Measurements from ENCODE around the gene ADARB2. TPM values are rescaled to one million over a fixed set of nuclear protein-coding genes. Genes with fewer than 3 reads are reported as not detected.

Gene ADARB2
- total RNA-seq, 4 donors from 2014 or later, result 8.4 to 23.2 (median 19.6) TPM

DNA sequence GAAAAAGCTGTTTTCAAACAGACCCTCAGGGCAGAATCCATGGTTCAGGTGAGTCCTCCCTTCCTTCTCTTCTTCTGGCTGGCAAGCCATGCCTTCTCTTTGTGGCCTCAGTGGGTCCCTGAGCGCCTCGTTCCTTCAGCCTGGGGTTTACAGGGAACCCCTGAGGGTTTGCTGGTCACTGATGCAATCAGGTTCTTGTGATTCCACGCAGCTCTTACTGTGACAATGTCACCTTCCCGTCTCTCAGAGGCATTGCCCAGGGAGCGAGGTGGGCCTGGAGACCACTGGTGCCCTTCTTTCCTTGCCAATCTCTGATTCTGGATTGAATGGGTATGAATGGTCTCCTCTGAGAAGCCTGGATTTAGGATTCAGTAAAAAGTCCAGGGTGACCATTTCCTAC is 132.2 kb downstream of the ADARB2 start:
- WGBS, 2 donors, result 88 to 90% methylated on average over 5 of the region's 5 CpGs
- peaks cover 0 to 16% (median 3%) of the 10 kb centered on the region in 4 donors for H3K4me1 ChIP-seq
- peaks cover 0 to 13% of the 10 kb centered on the region in 2 donors for H3K27me3 ChIP-seq
- no peak for DNase-seq (ENCODE audit: low spot score in 2 of 2)
- no peak overlapping the region for H3K4me3 ChIP-seq
- H3K36me3 ChIP-seq, result no peaks in the 10 kb centered on the region
- H3K27ac ChIP-seq, result no peak overlapping the region
- no peak for TF ChIP-seq POLR2A (IDR thresholded peaks at IDR 0.05)
- TF ChIP-seq CTCF (IDR thresholded peaks at IDR 0.05), result no peak
- TF ChIP-seq EP300 (IDR thresholded peaks at IDR 0.05), result no peak
- no peaks in the 10 kb centered on the region for H3K9me3 ChIP-seq

DNA sequence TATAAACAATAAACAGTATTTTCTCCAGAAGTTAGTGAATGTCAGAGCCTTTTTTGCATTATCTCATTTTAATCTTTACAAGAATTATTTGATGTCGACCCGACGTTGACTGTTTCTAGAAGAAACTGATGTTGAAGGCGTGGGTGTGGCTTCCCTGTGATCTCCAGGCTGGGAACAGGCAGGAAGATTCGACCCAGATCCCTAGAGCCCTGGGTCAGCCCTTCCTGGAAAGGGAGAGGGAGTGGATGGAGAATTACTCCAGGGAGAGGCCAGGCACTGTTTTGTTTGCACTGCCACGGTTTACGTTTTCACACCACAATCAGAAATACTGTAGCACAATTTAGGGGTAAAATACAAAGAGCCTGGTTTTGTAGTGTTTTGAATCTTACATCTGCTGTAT is 133.1 kb downstream of the ADARB2 start:
- Histone ChIP-seq H3K27ac (no peak overlapping the region), H3K9me3 (no peaks in the 10 kb centered on the region), H3K36me3 (no peaks in the 10 kb centered on the region), H3K4me3 (no peak overlapping the region), H3K27me3 (peaks cover 0 to 5% of the 10 kb centered on the region in 2 donors), H3K4me1 (peaks cover 0 to 13% (median 2%) of the 10 kb centered on the region in 4 donors)
- TF ChIP-seq EP300 (IDR thresholded peaks at IDR 0.05) (no peak), CTCF (IDR thresholded peaks at IDR 0.05) (no peak), POLR2A (IDR thresholded peaks at IDR 0.05) (no peak)
- no peak for DNase-seq (ENCODE audit: low spot score in 2 of 2)
- 26 to 32% methylated on average over 7 of the region's 7 CpGs for WGBS, 2 donors

GRCh38 chr10:1603181-1603580 is 134.1 kb downstream of the ADARB2 start:
- Histone ChIP-seq H3K4me3 (no peak overlapping the region), H3K27ac (no peak overlapping the region), H3K27me3 (peaks cover 0 to 5% of the 10 kb centered on the region in 2 donors), H3K36me3 (no peaks in the 10 kb centered on the region), H3K9me3 (no peaks in the 10 kb centered on the region), H3K4me1 (peaks cover 0 to 2% (median 0%) of the 10 kb centered on the region in 4 donors)
- WGBS, 2 donors, result 85 to 87% methylated on average over 15 of the region's 15 CpGs
- TF ChIP-seq CTCF (IDR thresholded peaks at IDR 0.05) (no peak), EP300 (IDR thresholded peaks at IDR 0.05) (no peak), POLR2A (IDR thresholded peaks at IDR 0.05) (no peak)
- DNase-seq (ENCODE audit: low spot score in 2 of 2), result no peak

- TF ChIP-seq CTCF (IDR thresholded peaks at IDR 0.05) (no peak), EP300 (IDR thresholded peaks at IDR 0.05) (no peak), POLR2A (IDR thresholded peaks at IDR 0.05) (no peak)
- WGBS, 2 donors, result 79 to 81% methylated on average over 16 to 17 of the region's 17 CpGs
These were observed 135.3 kb downstream of the ADARB2 start for GRCh38 chr10:1602037-1602484.

DNA sequence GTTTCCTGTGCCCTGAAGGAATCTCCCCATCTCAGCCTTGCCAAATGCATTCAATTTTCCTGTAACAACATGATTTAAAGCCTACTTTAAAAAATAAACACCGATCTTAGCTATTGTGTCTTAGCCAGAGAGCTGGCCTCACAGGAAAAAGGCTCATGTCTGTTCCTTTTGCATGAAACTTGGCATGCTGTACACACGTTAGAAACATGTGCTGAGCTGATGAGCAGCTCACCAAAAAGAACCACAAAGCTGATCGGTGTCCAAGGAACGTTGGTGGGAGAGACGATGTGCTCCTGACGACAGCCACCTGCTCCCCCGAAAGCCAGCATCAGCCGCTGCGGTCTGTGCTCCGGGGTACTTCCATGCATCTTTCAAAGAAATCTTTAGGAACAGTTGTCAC is 135.9 kb downstream of the ADARB2 start:
- Histone ChIP-seq H3K27ac (no peak overlapping the region), H3K9me3 (no peaks in the 10 kb centered on the region), H3K27me3 (no peaks in the 10 kb centered on the region), H3K36me3 (no peaks in the 10 kb centered on the region), H3K4me3 (no peak overlapping the region), H3K4me1 (no peaks in the 10 kb centered on the region)
- WGBS, 2 donors, result 74 to 75% methylated on average over 10 of the region's 10 CpGs
- TF ChIP-seq EP300 (IDR thresholded peaks at IDR 0.05) (no peak), CTCF (IDR thresholded peaks at IDR 0.05) (no peak), POLR2A (IDR thresholded peaks at IDR 0.05) (no peak)
- DNase-seq (ENCODE audit: low spot score in 2 of 2), result no peak

More at GRCh38 chr10:1602037-1602484, 135.3 kb downstream of the ADARB2 start:
- Histone ChIP-seq H3K4me1 (no peaks in the 10 kb centered on the region), H3K4me3 (no peak overlapping the region), H3K27me3 (no peaks in the 10 kb centered on the region), H3K9me3 (no peaks in the 10 kb centered on the region), H3K27ac (no peak overlapping the region), H3K36me3 (no peaks in the 10 kb centered on the region)
- no peak for DNase-seq (ENCODE audit: low spot score in 2 of 2)
